GM12891 (cell line): ENCODE results near the gene RHEB.

Experiments used
- PAX5 ChIP-seq: IDR thresholded peaks from 2 replicates; pipeline ENCODE4 v1.6.1; 2011; ENCODE audit warnings: low read length, moderate library complexity, mild to moderate bottlenecking; ENCODE audit not compliant: insufficient read depth, severe bottlenecking
- POLR2A ChIP-seq: IDR thresholded peaks from 2 replicates; pipeline ENCODE4 v1.6.1; 2011; ENCODE audit warnings: low read depth, low read length, control low read depth
- POLR2AphosphoS5 ChIP-seq: IDR thresholded peaks from 2 replicates; pipeline ENCODE4 v1.6.1; 2011; ENCODE audit warnings: low read depth, low read length, control low read depth
- TAF1 ChIP-seq: IDR thresholded peaks from 2 replicates; pipeline ENCODE4 v1.6.1; 2011; ENCODE audit warnings: low read depth, low read length, control low read depth

- no peak for TF ChIP-seq PAX5
- TF ChIP-seq POLR2A: no peak
- no peak for TF ChIP-seq TAF1
- TF ChIP-seq POLR2AphosphoS5: no peak
These were observed 68.5 kb downstream of the RHEB start for GRCh38 chr7:151451156-151451555.
